ENCODE results near the gene NKPD1.

Gene NKPD1

DNA sequence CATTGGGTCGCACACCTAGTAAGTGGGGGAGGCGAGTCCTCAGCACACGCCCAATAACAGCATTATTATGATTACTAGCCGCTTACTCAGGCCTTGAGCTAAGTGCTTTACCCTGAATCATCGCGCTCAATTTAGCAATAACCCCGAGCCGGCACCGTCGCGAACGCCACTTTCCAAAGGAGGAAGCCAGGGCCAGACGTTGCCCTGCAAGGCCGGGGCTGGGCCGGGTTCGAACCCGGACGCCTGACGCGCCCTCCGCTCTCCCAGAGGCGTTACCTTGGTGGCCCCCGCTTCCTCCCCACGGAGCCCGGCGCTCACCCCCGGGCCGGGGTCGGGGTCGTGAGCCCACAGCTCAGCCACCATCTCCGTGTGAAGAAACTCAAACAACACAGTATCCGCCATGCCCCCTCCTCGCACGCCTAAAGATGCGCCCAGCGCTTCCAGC lies 17.1 kb upstream of the NKPD1 start, which contains the start of gene TRAPPC6A:
TRAPPC6A (minus strand) TSS at position 421 of the 445 bp plus-strand sequence; CDS start at position 402, 19 bp downstream.
- Histone ChIP-seq H3K27me3 (no peaks in the 10 kb centered on the region), H3K9me3 (no peaks in the 10 kb centered on the region), H3K4me3 (ENCODE audit: low read depth, low read length) (peak within 1 kb of the TSS; percentile 98), H3K36me3 (no peaks in the 10 kb centered on the region), H3K4me1 (no peaks in the 10 kb centered on the region)
- TF ChIP-seq, protein P1, sequence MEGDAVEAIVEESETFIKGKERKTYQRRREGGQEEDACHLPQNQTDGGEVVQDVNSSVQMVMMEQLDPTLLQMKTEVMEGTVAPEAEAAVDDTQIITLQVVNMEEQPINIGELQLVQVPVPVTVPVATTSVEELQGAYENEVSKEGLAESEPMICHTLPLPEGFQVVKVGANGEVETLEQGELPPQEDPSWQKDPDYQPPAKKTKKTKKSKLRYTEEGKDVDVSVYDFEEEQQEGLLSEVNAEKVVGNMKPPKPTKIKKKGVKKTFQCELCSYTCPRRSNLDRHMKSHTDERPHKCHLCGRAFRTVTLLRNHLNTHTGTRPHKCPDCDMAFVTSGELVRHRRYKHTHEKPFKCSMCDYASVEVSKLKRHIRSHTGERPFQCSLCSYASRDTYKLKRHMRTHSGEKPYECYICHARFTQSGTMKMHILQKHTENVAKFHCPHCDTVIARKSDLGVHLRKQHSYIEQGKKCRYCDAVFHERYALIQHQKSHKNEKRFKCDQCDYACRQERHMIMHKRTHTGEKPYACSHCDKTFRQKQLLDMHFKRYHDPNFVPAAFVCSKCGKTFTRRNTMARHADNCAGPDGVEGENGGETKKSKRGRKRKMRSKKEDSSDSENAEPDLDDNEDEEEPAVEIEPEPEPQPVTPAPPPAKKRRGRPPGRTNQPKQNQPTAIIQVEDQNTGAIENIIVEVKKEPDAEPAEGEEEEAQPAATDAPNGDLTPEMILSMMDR (IDR thresholded peaks at IDR 0.05; ENCODE audit: low read depth, low read length): no peak
- no peak for DNase-seq

DNA sequence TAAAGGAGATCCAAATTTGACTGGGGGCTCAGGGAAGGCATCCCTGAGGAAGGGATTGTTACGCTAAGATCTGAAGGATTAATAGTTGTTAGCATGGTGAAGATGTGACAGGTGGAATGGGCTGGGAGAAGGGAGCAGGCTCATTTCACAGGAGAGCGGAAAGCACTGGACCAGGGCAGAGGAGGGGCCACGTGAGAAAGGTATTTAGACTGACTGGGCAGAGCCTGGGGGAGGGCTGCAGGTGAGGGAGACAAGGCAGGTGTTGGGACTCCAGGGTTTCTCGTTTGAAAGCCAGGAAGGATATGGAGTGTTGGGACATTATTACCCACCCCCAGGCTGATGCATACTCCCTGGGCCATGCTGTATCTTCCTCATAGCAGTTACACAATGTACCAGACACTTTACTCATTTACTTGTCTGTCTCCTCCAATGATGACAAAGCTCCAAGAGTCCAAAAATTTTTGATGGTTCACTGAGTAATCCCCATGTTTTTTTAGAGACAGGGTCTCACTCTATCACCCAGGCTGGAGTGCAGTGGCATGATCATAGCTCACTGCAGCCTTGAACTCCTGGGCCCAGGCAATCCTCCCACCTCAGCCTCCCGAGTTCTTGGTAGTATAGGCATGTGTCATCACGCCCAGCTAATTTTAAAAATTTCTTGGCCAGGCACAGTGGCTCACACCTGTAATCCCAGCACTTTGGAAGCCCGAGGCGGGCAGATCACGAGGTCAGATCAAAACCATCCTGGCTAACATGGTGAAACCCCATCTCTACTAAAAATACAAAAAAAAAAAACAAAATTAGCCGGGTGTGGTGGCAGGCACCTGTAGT lies 14.9 kb upstream of the NKPD1 start:
- no peak for DNase-seq
- Histone ChIP-seq H3K27me3 (no peaks in the 10 kb centered on the region), H3K9me3 (no peaks in the 10 kb centered on the region), H3K4me1 (no peaks in the 10 kb centered on the region), H3K36me3 (no peaks in the 10 kb centered on the region), H3K4me3 (ENCODE audit: low read depth, low read length) (no peak overlapping the region)
- TF ChIP-seq, protein P1 (IDR thresholded peaks at IDR 0.05; ENCODE audit: low read depth, low read length): no peak

GRCh38 chr19:45173816-45174215 lies 13.0 kb upstream of the NKPD1 start:
- Histone ChIP-seq H3K4me1 (no peaks in the 10 kb centered on the region), H3K27me3 (no peaks in the 10 kb centered on the region), H3K36me3 (no peaks in the 10 kb centered on the region), H3K9me3 (no peaks in the 10 kb centered on the region), H3K4me3 (ENCODE audit: low read depth, low read length) (no peak overlapping the region)
- DNase-seq: no peak
- TF ChIP-seq, protein P1 (IDR thresholded peaks at IDR 0.05; ENCODE audit: low read depth, low read length): no peak

GRCh38 chr19:45172611-45173208 lies 11.9 kb upstream of the NKPD1 start:
- Histone ChIP-seq H3K9me3 (no peaks in the 10 kb centered on the region), H3K27me3 (no peaks in the 10 kb centered on the region), H3K4me3 (ENCODE audit: low read depth, low read length) (no peak overlapping the region), H3K4me1 (no peaks in the 10 kb centered on the region), H3K36me3 (no peaks in the 10 kb centered on the region)
- TF ChIP-seq, protein P1 (IDR thresholded peaks at IDR 0.05; ENCODE audit: low read depth, low read length): no peak
- no peak for DNase-seq

DNA sequence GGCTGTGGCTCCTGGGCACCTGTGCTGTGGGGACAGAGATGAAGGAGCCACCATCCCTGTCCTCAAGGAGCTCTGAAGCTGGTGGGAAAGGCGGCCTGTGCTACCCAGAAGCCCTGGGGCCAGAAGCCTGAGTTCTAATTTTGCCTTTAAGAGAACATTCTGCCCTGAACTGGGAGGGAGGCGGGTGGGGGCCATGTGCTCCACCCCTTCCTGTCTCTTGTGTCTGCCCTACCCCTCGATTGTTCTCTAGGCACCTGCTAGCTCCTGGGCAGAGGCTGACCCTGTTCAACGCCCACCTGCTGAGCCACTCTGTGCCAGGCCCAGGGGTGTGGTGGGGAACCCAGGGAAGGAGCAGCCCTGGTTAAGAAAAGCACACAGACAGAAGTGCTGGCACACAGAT lies 11.4 kb upstream of the NKPD1 start:
- no peak for DNase-seq
- Histone ChIP-seq H3K36me3 (no peaks in the 10 kb centered on the region), H3K27me3 (no peaks in the 10 kb centered on the region), H3K4me1 (no peaks in the 10 kb centered on the region), H3K4me3 (ENCODE audit: low read depth, low read length) (no peak overlapping the region), H3K9me3 (no peaks in the 10 kb centered on the region)
- TF ChIP-seq, protein P1 (IDR thresholded peaks at IDR 0.05; ENCODE audit: low read depth, low read length): no peak

GRCh38 chr19:45171211-45171623 lies 10.4 kb upstream of the NKPD1 start:
- Histone ChIP-seq H3K27me3 (no peaks in the 10 kb centered on the region), H3K4me1 (no peaks in the 10 kb centered on the region), H3K9me3 (no peaks in the 10 kb centered on the region), H3K36me3 (no peaks in the 10 kb centered on the region), H3K4me3 (ENCODE audit: low read depth, low read length) (no peak overlapping the region)
- TF ChIP-seq, protein P1 (IDR thresholded peaks at IDR 0.05; ENCODE audit: low read depth, low read length): no peak
- DNase-seq: no peak

Data from BE2C (cell line).